Uterus (tissue), 2 donors: ENCODE measurements around the gene DCK.

Experiments
- POLR2A ChIP-seq, 2 donors: fragments of 450-650 bp; IDR thresholded peaks; one replicate each; pipeline ENCODE4 v1.6.1; 2016; ENCODE audit warnings: antibody characterized with exemption in 2 of 2, mild to moderate bottlenecking in 1 of 2, moderate library complexity in 1 of 2
- TF ChIP-seq, protein P1 (sequence below), 4 experiments: fragments of 200-600 bp in 2 of 4; fragments of 450-650 bp in 2 of 4; sonication (generic) in 2 of 4; IDR thresholded peaks; one replicate each; pipeline ENCODE4 v1.5.1; 2016 to 2019; ENCODE audit warnings: antibody characterized with exemption in 4 of 4, mild to moderate bottlenecking in 2 of 4, moderate library complexity in 1 of 4

- no peak for TF ChIP-seq POLR2A (IDR thresholded peaks at IDR 0.05)
- TF ChIP-seq, protein P1, sequence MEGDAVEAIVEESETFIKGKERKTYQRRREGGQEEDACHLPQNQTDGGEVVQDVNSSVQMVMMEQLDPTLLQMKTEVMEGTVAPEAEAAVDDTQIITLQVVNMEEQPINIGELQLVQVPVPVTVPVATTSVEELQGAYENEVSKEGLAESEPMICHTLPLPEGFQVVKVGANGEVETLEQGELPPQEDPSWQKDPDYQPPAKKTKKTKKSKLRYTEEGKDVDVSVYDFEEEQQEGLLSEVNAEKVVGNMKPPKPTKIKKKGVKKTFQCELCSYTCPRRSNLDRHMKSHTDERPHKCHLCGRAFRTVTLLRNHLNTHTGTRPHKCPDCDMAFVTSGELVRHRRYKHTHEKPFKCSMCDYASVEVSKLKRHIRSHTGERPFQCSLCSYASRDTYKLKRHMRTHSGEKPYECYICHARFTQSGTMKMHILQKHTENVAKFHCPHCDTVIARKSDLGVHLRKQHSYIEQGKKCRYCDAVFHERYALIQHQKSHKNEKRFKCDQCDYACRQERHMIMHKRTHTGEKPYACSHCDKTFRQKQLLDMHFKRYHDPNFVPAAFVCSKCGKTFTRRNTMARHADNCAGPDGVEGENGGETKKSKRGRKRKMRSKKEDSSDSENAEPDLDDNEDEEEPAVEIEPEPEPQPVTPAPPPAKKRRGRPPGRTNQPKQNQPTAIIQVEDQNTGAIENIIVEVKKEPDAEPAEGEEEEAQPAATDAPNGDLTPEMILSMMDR (IDR thresholded peaks at IDR 0.05): no peak
Measured at GRCh38 chr4:71027611-71028010, 34.2 kb downstream of the DCK start.
